Spleen (tissue), 11 donors: ENCODE measurements around the gene RPS6KA2. TPM values are rescaled to one million over a fixed set of nuclear protein-coding genes. Genes with fewer than 3 reads are reported as not detected.

Experiments
- DNase-seq: peaks from one replicate; pipeline ENCODE4 v3.0.0-alpha.2; 2020
- H3K27ac ChIP-seq, 8 donors: fragments of 200-600 bp; sonication (generic) in 7 of 8; 1 replicate in 4 of 8; 2 replicates in 4 of 8; pipeline versions ENCODE4 v1.5.0 to v1.8.0; 2016 to 2021; ENCODE audit warnings: inconsistent platforms in 4 of 8, mild to moderate bottlenecking in 4 of 8, moderate library complexity in 1 of 8
- H3K27me3 ChIP-seq, 7 donors: fragments of 200-600 bp; sonication (generic) in 6 of 7; replicated peaks in 1 of 7; 1 replicate in 4 of 7; 2 replicates in 3 of 7; pipeline versions ENCODE4 v1.5.0 to v1.8.0; 2016 to 2021; ENCODE audit warnings: inconsistent platforms in 3 of 7, mild to moderate bottlenecking in 1 of 7
- H3K36me3 ChIP-seq, 6 donors: fragments of 200-600 bp; sonication (generic) in 5 of 6; 1 replicate in 4 of 6; 2 replicates in 2 of 6; pipeline versions ENCODE4 v1.5.0 to v1.8.0; 2016 to 2021; ENCODE audit warnings: inconsistent platforms in 2 of 6
- H3K4me1 ChIP-seq, 6 donors: fragments of 200-600 bp; sonication (generic) in 5 of 6; 1 replicate in 3 of 6; 2 replicates in 3 of 6; pipeline versions ENCODE4 v1.5.0 to v1.8.0; 2016 to 2021; ENCODE audit warnings: inconsistent platforms in 3 of 6
- H3K4me3 ChIP-seq, 8 donors: fragments of 200-600 bp; sonication (generic) in 7 of 8; 1 replicate in 4 of 8; 2 replicates in 4 of 8; pipeline versions ENCODE4 v1.5.0 to v1.8.0; 2016 to 2021; ENCODE audit warnings: inconsistent platforms in 4 of 8, mild to moderate bottlenecking in 4 of 8, moderate library complexity in 2 of 8
- H3K9me3 ChIP-seq, 8 donors: fragments of 200-600 bp; sonication (generic) in 7 of 8; 1 replicate in 4 of 8; 2 replicates in 4 of 8; pipeline versions ENCODE4 v1.5.0 to v1.8.0; 2016 to 2021; ENCODE audit warnings: inconsistent platforms in 4 of 8
- POLR2A ChIP-seq, 3 donors: fragments of 450-650 bp; IDR thresholded peaks; one replicate each; pipeline ENCODE4 v1.5.1; 2017; ENCODE audit warnings: antibody characterized with exemption in 3 of 3, mild to moderate bottlenecking in 1 of 3
- POLR2AphosphoS5 ChIP-seq, 3 donors: sonication (generic); formaldehyde crosslinking; IDR thresholded peaks; one replicate each; pipeline ENCODE4 v1.5.1; 2017; ENCODE audit warnings: antibody characterized with exemption in 3 of 3
- WGBS, 5 donors: extraction: QIAGEN DNeasy Blood & Tissue Kit in 3 of 5; methylation state at CpG; one replicate each; pipeline versions ENCODE4 v1.1.5 to v1.1.7; 2013 to 2018; 5-methylcytosine and 5-hydroxymethylcytosine counted together
- intact Hi-C: fragments of 100-400 bp; cut with DNase I; formaldehyde crosslinking; loops from one replicate; pipeline ENCODE4 v1.15.0; 2023; ENCODE audit warnings: low total_unique reads
- polyA plus RNA-seq, 3 donors: library from polyadenylated mRNA; stranded (reverse); fragments of 200-250 nt; gene quantifications; one replicate each; pipeline ENCODE4 v1.2.1, GENCODE V29; 2013
- total RNA-seq, 7 donors: library from RNA; depleted of rRNA in 3 of 7; stranded (reverse); fragments of >200 nt in 3 of 7; fragmentation: NEBNext Ultra II Directional in 4 of 7; extraction: Animal tissue kit (Norgen Biotek cat#: 25700) in 4 of 7; gene quantifications; one replicate each; pipeline versions ENCODE4 v1.1.0 to v1.2.1, GENCODE V29; 2016 to 2021
- TF ChIP-seq, protein P1 (sequence below), 11 experiments: fragments of 200-600 bp in 7 of 11; fragments of 450-650 bp in 4 of 11; sonication (generic) in 4 of 11; IDR thresholded peaks in 8 of 11; conservative IDR thresholded peaks in 3 of 11; 1 replicate in 7 of 11; 2 replicates in 4 of 11; pipeline versions ENCODE4 v1.4.0 to v1.8.0; 2016 to 2021; ENCODE audit warnings: antibody characterized with exemption in 11 of 11, inconsistent platforms in 4 of 11, mild to moderate bottlenecking in 1 of 11
- donor health status: healthy with polysubstance abuse.
- donor health status: DM: no; HTN: no; CAD: no; lungs with moderate emphysema.
- donor health status: DM: no; HTN: no; CAD: no.
- donor health status: Bipolar disorder and iron deficiency.
- donor health status: healthy.
- donor health status: DM: no; HTN: no; CAD: no.
- donor health status: DM: yes; HTN: yes; CAD: no.

RPS6KA2 gene
- total and polyA plus RNA-seq, 10 donors = 7.6 to 123 (median 58.1) TPM

DNA sequence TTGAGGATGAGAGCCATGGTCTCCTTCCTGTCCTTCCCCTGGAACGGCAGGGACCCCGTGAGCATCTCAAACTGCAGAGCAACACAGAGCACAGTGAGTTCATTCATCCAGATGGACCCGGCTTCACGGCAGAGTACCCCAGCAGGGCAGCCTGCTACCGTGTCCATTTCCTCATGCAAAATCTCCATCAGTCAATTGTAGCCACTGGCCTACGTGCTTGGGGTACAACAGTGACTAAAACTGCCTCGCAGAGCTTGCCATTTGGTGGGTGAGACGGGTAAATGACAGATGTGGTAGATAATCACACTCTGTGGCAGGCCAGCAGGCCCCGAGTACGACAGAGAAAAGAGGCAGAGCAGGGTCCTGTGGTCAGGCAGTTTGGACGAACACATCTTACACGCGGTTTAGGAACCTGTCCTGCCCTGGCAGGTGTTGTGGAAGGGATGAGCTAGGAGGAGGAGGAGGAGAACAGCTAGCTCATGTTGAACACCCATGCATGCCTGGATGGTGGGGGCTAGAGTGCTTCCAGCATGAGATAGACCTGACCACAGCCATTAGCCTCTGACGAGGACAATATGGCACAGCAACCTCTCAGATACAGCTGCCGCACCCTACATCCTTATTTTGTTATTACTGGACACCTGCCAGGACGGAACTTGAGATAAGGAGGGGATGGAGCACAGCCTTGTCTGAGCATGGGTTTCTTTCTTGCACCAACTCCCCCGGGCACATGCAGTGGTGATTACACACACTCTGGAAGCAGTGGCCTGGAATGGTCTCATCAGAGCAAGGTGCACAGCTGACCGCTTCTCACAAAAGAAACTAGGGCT lies 136.2 kb downstream of the RPS6KA2 start:
- Histone ChIP-seq H3K36me3 (peaks cover 0 to 72% (median 4%) of the 10 kb centered on the region in 6 donors), H3K27ac (no peak overlapping the region), H3K27me3 (no peaks in the 10 kb centered on the region), H3K9me3 (no peaks in the 10 kb centered on the region), H3K4me3 (no peak overlapping the region), H3K4me1 (peaks cover 3 to 29% (median 20%) of the 10 kb centered on the region in 6 donors)
- peak; percentile 47 for DNase-seq
- no peak for TF ChIP-seq POLR2A (IDR thresholded peaks at IDR 0.05)
- peak in 1 of 3 donors; percentile 45 for TF ChIP-seq POLR2AphosphoS5 (IDR thresholded peaks at IDR 0.05)
- TF ChIP-seq, protein P1, sequence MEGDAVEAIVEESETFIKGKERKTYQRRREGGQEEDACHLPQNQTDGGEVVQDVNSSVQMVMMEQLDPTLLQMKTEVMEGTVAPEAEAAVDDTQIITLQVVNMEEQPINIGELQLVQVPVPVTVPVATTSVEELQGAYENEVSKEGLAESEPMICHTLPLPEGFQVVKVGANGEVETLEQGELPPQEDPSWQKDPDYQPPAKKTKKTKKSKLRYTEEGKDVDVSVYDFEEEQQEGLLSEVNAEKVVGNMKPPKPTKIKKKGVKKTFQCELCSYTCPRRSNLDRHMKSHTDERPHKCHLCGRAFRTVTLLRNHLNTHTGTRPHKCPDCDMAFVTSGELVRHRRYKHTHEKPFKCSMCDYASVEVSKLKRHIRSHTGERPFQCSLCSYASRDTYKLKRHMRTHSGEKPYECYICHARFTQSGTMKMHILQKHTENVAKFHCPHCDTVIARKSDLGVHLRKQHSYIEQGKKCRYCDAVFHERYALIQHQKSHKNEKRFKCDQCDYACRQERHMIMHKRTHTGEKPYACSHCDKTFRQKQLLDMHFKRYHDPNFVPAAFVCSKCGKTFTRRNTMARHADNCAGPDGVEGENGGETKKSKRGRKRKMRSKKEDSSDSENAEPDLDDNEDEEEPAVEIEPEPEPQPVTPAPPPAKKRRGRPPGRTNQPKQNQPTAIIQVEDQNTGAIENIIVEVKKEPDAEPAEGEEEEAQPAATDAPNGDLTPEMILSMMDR (IDR thresholded peaks at IDR 0.05 in 8 of 11, conservative IDR thresholded peaks at IDR 0.05 in 3 of 11) = no peak
- intact Hi-C loops = no loop called here
- WGBS, 5 donors = 80 to 86% (median 84%) methylated on average over 18 of the region's 18 CpGs

GRCh38 chr6:166489301-166490155 lies 137.5 kb downstream of the RPS6KA2 start:
- Histone ChIP-seq H3K27me3 (no peaks in the 10 kb centered on the region), H3K36me3 (peaks cover 0 to 72% (median under 1%) of the 10 kb centered on the region in 6 donors), H3K9me3 (no peaks in the 10 kb centered on the region), H3K4me3 (no peak overlapping the region), H3K4me1 (peaks cover 3 to 29% (median 20%) of the 10 kb centered on the region in 6 donors), H3K27ac (no peak overlapping the region)
- DNase-seq = peak; percentile 54
- 86 to 90% (median 88%) methylated on average over 11 of the region's 11 CpGs for WGBS, 5 donors
- TF ChIP-seq POLR2A (IDR thresholded peaks at IDR 0.05) (no peak), POLR2AphosphoS5 (IDR thresholded peaks at IDR 0.05) (no peak)
- TF ChIP-seq, protein P1 (IDR thresholded peaks at IDR 0.05 in 8 of 11, conservative IDR thresholded peaks at IDR 0.05 in 3 of 11) = no peak
- intact Hi-C loops = no loop called here

DNA sequence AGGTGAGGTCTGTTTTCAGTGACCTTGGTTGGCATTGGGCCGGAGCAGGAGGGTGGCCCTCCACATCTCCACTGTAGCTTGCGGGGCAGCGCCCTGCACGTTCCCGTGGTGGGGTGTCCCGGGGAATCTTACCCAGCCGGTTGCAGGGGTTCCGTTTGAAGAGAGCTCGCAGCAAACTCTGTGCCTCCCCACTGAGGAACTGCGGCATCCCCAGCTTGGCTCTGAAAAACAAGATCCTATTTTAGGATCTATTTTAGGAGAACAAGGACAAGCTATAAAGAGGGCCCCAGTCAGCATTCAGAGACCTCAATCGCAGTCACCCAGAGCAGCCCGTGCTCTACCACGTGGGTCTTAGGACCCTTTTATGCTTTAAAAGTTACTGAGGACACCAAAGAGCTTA lies 138.3 kb downstream of the RPS6KA2 start:
- intact Hi-C loops = no loop called here
- H3K27ac ChIP-seq = peak overlapping the region; percentile 65 to 85 (median 82)
- 92 to 96% (median 93%) methylated on average over 5 to 13 of the region's 13 CpGs for WGBS, 5 donors
- peak; percentile 82 for DNase-seq
- H3K27me3 ChIP-seq = no peaks in the 10 kb centered on the region
- peaks cover 0 to 72% (median 1%) of the 10 kb centered on the region in 6 donors for H3K36me3 ChIP-seq
- TF ChIP-seq, protein P1 (IDR thresholded peaks at IDR 0.05 in 8 of 11, conservative IDR thresholded peaks at IDR 0.05 in 3 of 11) = no peak
- TF ChIP-seq POLR2AphosphoS5 (IDR thresholded peaks at IDR 0.05) = no peak
- TF ChIP-seq POLR2A (IDR thresholded peaks at IDR 0.05) = no peak
- no peaks in the 10 kb centered on the region for H3K9me3 ChIP-seq
- peaks cover 3 to 29% (median 20%) of the 10 kb centered on the region in 6 donors for H3K4me1 ChIP-seq
- H3K4me3 ChIP-seq = peak overlapping the region in 1 of 8 donors; percentile 45
